ENCODE results near the gene USH2A.

Gene USH2A

DNA sequence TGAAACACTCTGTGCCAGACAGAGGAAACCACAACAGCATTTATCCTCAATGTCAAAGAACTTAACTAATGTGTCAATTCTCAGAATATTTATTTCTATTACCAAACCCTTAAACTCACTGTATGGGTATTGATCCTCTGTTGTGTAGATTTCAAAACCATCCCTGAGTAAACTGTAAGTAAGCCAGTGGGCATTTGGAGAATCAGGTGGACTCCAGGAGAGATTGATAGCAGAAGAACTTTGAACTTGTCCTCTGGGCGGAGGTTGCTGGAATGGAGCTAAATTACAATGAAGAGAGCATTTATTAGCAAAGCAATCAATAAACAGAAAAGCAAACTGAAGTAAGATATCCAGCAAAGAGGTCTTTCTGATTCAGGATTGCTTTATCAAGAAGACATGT is 216.1 kb downstream of the USH2A start:
- no peaks in the 10 kb centered on the region for H3K9me3 ChIP-seq (ENCODE audit: control insufficient read depth, insufficient read depth, low read depth, low read length)
- no peak for TF ChIP-seq ZNF169 (tag by site-specific recombination; IDR thresholded peaks at IDR 0.05)
- POLR2A ChIA-PET = no interaction called here

DNA sequence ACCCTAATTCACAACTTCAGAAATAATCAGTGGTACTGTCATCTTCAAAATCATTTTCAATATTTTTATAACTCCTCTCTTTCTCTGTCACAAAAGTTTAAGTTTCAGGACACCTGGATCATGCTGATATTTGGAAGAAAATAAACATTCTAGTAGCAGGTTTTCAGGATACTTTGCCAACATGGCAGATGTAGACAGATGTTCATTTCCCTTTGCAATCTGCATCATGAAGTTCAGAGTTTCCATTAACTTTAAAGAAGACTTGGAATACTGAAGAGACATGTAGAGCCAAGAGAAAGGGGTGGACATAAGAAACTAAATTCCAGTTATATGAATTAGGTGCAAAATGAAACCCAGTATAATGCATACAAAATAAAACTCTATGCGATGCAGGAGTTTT is 218.1 kb downstream of the USH2A start:
- Histone ChIP-seq H3K36me3 (ENCODE audit: control insufficient read depth in 2 of 2, insufficient read depth in 1 of 2, low read length in 2 of 2) (no peaks in the 10 kb centered on the region), H3K4me1 (ENCODE audit: control insufficient read depth, insufficient read depth, low read length) (no peaks in the 10 kb centered on the region), H3K4me3 (ENCODE audit: low read depth, low read length) (no peak overlapping the region), H3K9me3 (ENCODE audit: control insufficient read depth, insufficient read depth, low read depth, low read length) (no peaks in the 10 kb centered on the region), H3K27ac (ENCODE audit: extremely low read depth, low read depth, low read length) (no peak overlapping the region)
- POLR2A ChIA-PET = no interaction called here
- CTCF ChIA-PET = interaction anchor here (1.1 kb wide), 1 partner anchor 16 kb away, joined by 3 read pairs; no protein-coding TSS in a partner anchor
- TF ChIP-seq ZNF114 (tag by site-specific recombination; IDR thresholded peaks at IDR 0.05) = no peak
- TF ChIP-seq ZBTB20 (tag by site-specific recombination; IDR thresholded peaks at IDR 0.05) = no peak
- no peak for TF ChIP-seq GFI1B (tag by site-specific recombination; IDR thresholded peaks at IDR 0.05)

More for the DNA sequence above, 216.1 kb downstream of the USH2A start:
- no peaks in the 10 kb centered on the region for H3K4me1 ChIP-seq (ENCODE audit: control insufficient read depth, insufficient read depth, low read length)
- CTCF ChIA-PET = interaction anchor here (1.9 kb wide), 1 partner anchor 12 kb away, joined by 11 read pairs; no protein-coding TSS in a partner anchor
- no peak overlapping the region for H3K27ac ChIP-seq (ENCODE audit: extremely low read depth, low read depth, low read length)
- H3K4me3 ChIP-seq (ENCODE audit: low read depth, low read length) = no peak overlapping the region
- H3K36me3 ChIP-seq (ENCODE audit: control insufficient read depth in 2 of 2, insufficient read depth in 1 of 2, low read length in 2 of 2) = no peaks in the 10 kb centered on the region

GRCh38 chr1:216201946-216202345 is 221.3 kb downstream of the USH2A start:
- H3K27ac ChIP-seq (ENCODE audit: extremely low read depth, low read depth, low read length) = no peak overlapping the region
- no peaks in the 10 kb centered on the region for H3K36me3 ChIP-seq (ENCODE audit: control insufficient read depth in 2 of 2, insufficient read depth in 1 of 2, low read length in 2 of 2)
- no peak for TF ChIP-seq ZNF830 (tag by site-specific recombination; IDR thresholded peaks at IDR 0.05; ENCODE audit: low read depth)
- TF ChIP-seq, protein P1, sequence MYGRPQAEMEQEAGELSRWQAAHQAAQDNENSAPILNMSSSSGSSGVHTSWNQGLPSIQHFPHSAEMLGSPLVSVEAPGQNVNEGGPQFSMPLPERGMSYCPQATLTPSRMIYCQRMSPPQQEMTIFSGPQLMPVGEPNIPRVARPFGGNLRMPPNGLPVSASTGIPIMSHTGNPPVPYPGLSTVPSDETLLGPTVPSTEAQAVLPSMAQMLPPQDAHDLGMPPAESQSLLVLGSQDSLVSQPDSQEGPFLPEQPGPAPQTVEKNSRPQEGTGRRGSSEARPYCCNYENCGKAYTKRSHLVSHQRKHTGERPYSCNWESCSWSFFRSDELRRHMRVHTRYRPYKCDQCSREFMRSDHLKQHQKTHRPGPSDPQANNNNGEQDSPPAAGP (tag by site-specific recombination; IDR thresholded peaks at IDR 0.05) = no peak
- TF ChIP-seq BCL11B (tag by site-specific recombination; IDR thresholded peaks at IDR 0.05; ENCODE audit: low read depth) = no peak
- TF ChIP-seq, protein P2, sequence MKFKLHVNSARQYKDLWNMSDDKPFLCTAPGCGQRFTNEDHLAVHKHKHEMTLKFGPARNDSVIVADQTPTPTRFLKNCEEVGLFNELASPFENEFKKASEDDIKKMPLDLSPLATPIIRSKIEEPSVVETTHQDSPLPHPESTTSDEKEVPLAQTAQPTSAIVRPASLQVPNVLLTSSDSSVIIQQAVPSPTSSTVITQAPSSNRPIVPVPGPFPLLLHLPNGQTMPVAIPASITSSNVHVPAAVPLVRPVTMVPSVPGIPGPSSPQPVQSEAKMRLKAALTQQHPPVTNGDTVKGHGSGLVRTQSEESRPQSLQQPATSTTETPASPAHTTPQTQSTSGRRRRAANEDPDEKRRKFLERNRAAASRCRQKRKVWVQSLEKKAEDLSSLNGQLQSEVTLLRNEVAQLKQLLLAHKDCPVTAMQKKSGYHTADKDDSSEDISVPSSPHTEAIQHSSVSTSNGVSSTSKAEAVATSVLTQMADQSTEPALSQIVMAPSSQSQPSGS (tag by site-specific recombination; IDR thresholded peaks at IDR 0.05; ENCODE audit: low read depth) = no peak
- TF ChIP-seq SCRT1 (tag by site-specific recombination; IDR thresholded peaks at IDR 0.05; ENCODE audit: borderline replicate concordance) = no peak
- TF ChIP-seq MEIS1 (CRISPR knock-in tag; IDR thresholded peaks at IDR 0.05; ENCODE audit: borderline replicate concordance) = no peak
- TF ChIP-seq ZNF626 (tag by site-specific recombination; IDR thresholded peaks at IDR 0.05) = no peak
- TF ChIP-seq ZNF121 (tag by site-specific recombination; IDR thresholded peaks at IDR 0.05) = no peak
- TF ChIP-seq MYNN (tag by site-specific recombination; IDR thresholded peaks at IDR 0.05; ENCODE audit: borderline replicate concordance) = no peak
- TF ChIP-seq ZNF621 (tag by site-specific recombination; IDR thresholded peaks at IDR 0.05) = no peak
- no peak for TF ChIP-seq ZFP69B (tag by site-specific recombination; IDR thresholded peaks at IDR 0.05)
- H3K9me3 ChIP-seq (ENCODE audit: control insufficient read depth, insufficient read depth, low read depth, low read length) = no peaks in the 10 kb centered on the region
- no peak overlapping the region for H3K4me3 ChIP-seq (ENCODE audit: low read depth, low read length)
- CTCF ChIA-PET = no interaction called here
- POLR2A ChIA-PET = no interaction called here
- no peaks in the 10 kb centered on the region for H3K4me1 ChIP-seq (ENCODE audit: control insufficient read depth, insufficient read depth, low read length)

- no peaks in the 10 kb centered on the region for H3K36me3 ChIP-seq (ENCODE audit: control insufficient read depth in 2 of 2, insufficient read depth in 1 of 2, low read length in 2 of 2)
- H3K4me3 ChIP-seq (ENCODE audit: low read depth, low read length) = no peak overlapping the region
- ChIA-PET CTCF (no interaction called here), POLR2A (no interaction called here)
- no peak for TF ChIP-seq ZNF146 (tag by site-specific recombination; IDR thresholded peaks at IDR 0.05)
- TF ChIP-seq ZNF404 (tag by site-specific recombination; IDR thresholded peaks at IDR 0.05) = no peak
- no peak for TF ChIP-seq ZNF23 (tag by site-specific recombination; IDR thresholded peaks at IDR 0.05; ENCODE audit: borderline replicate concordance)
- TF ChIP-seq REST (tag by site-specific recombination; IDR thresholded peaks at IDR 0.05) = no peak
- TF ChIP-seq ZNF596 (tag by site-specific recombination; IDR thresholded peaks at IDR 0.05) = no peak
- no peak overlapping the region for H3K27ac ChIP-seq (ENCODE audit: extremely low read depth, low read depth, low read length)
- H3K9me3 ChIP-seq (ENCODE audit: control insufficient read depth, insufficient read depth, low read depth, low read length) = no peaks in the 10 kb centered on the region
- no peaks in the 10 kb centered on the region for H3K4me1 ChIP-seq (ENCODE audit: control insufficient read depth, insufficient read depth, low read length)
Measured at GRCh38 chr1:216200941-216201340, 222.3 kb downstream of the USH2A start.

All from HEK293 (cell line).